GM18519 (cell line): ENCODE data around the gene FAM187B.

Experiments used
- ATAC-seq: cut with Tn5 transposase; IDR thresholded peaks from one replicate; pipeline ENCODE4 v1.9.1; 2021; ENCODE audit warnings: mild to moderate bottlenecking, moderate library complexity; ENCODE audit not compliant: unreplicated experiment, low FRiP score

Gene FAM187B

GRCh38 chr19:35228177-35228930 lies at the start of gene FAM187B:
FAM187B (minus strand) TSS chr19:35228739; CDS start chr19:35228680, 59 bp downstream.
- no peak for ATAC-seq

GRCh38 chr19:35276706-35277281 lies 48.3 kb upstream of the FAM187B start:
- ATAC-seq: no peak

GRCh38 chr19:35274323-35274722 lies 45.8 kb upstream of the FAM187B start:
- no peak for ATAC-seq

GRCh38 chr19:35273686-35274259 lies 45.2 kb upstream of the FAM187B start:
- ATAC-seq: no peak

DNA sequence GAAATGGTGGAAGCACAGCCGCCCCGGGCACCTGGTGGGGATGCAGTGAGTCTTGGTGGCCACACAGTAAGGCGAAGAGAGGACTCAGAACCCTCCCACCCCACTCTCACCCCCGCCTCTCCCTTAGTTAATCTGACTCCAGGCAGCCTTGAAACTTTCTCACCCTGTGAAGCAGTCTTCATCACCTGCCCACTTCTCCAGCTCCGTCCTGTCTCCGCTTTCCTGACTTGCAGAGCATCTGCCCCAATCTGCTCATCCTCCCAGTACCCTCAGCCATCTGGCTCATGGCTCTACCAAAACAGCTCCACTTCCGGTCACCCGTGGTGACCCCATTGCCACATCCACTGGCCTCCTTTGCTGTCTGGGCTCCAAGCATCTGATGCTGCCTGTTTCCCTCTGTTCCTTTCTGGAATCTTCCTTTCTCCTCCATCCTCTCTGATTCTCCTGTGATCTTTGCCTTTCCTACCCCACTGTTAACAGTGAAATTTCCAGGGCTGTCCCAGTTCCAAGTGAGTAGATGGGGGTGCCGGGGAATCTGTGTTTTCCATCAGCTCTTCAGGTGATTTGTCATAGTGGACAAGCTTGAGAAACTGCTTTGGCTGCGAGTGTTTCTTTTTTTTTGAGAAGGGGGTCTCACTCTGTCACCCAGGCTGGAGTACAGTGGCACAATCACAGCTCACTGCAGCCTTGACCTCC lies 44.6 kb upstream of the FAM187B start:
- no peak for ATAC-seq

GRCh38 chr19:35272122-35272719 lies 43.7 kb upstream of the FAM187B start:
- no peak for ATAC-seq

DNA sequence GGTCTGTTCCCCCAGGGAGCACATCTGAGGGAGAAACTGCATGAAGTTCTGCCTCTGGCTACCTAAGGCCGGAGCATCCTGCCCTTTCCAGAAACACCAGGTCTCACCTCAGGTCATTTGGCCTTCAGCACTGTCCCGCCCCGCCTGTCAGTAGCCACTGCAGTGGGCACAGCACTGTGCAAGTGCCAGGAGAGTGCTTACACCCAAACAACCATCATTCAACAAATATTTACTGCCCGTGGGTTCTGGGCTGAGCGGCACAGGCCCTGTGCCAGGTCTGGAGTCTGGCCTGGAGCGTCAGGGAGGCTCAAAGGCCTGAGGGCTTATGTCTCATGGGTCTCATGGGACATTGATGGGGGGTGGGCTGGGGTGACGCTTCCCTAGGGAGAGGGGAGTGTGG lies 43.0 kb upstream of the FAM187B start:
- no peak for ATAC-seq

- ATAC-seq: no peak
These were observed 41.9 kb upstream of the FAM187B start for GRCh38 chr19:35270381-35270811.

- ATAC-seq: no peak
These were observed 41.0 kb upstream of the FAM187B start for GRCh38 chr19:35269438-35270117.

GRCh38 chr19:35268536-35269437 lies 40.2 kb upstream of the FAM187B start, which contains the start of gene USF2:
USF2 (plus strand) TSS chr19:35268962; CDS start chr19:35269102, 140 bp downstream.
- ATAC-seq: no peak

DNA sequence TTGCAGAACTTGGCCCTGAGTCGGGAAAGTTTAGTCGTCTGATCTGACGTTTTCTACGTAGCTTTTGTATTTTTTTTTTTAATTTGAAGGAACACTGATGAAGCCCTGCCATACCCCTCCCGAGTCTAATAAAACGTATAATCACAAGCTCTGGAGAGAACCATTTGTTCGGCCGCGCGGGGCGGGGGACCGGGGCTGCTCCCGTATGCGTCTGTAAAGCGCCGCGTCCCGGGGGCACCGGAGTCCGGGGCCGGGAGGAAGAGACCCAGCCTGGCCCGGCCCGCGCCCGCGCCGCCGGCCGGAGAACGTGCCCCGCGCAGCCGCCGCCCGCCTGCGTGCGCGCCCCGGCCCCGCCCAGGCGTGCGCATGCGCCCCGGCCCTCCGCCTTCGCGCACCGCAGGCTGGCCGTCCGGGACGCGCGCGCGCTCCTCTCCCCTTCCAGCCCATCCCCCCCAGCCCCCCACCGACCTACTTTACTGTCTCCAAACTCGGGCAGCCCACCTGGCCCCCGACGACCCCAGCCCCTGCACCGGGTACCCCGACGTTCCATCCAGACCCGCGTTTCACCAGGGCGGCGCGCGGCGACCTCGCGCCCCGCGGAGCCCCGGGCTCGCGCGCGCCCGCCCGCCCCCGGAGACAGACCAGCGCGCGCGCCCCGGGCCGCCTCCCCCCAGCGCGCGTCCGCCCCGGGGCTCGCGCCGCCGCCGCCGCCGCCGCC lies 39.4 kb upstream of the FAM187B start:
- no peak for ATAC-seq

- no peak for ATAC-seq
These were observed 38.8 kb upstream of the FAM187B start for GRCh38 chr19:35267353-35267817.

- no peak for ATAC-seq
These were observed 38.2 kb upstream of the FAM187B start for GRCh38 chr19:35266520-35267352.

DNA sequence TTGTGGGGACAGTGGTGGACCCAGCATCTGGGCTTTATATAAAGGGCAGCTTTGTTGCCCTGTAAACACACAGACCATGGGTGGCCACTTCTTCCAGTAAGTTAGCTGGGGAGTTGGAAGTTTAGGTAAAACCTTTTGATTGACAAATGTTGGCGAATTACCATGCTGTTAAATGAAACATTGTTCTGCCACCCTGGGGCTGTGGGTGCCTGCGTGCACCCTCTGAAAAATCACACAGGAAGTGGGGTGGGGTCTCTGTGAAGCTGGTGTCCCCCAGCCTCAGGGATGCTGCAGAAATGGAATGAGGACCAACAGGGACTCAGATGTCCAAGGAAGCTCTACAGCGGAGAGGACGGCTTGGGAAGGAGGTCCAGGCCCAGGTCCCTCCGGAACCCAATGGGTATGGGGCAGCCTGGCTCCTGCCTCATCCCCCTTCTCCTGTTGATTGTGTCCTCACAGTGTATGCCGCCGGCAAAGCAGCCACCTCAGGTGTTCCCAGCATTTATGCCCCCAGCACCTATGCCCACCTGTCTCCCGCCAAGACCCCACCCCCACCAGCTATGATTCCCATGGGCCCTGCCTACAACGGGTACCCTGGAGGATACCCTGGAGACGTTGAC lies 37.5 kb upstream of the FAM187B start:
- ATAC-seq: no peak

GRCh38 chr19:35265126-35265899 lies 36.8 kb upstream of the FAM187B start:
- no peak for ATAC-seq
